Stimulated activated CD4-positive, alpha-beta T cell treated with anti-CD3 and anti-CD28 coated beads, TNF-alpha, amount 100 ng/mL, for 4 hours (primary cell): ENCODE results near the gene TMEM184C.

ENCODE experiments used
- DNase-seq, 3 experiments: peaks; one replicate each; pipeline ENCODE4 v3.0.0-alpha.2; 2020; ENCODE audit warnings: low read depth in 3 of 3

Gene TMEM184C

DNA sequence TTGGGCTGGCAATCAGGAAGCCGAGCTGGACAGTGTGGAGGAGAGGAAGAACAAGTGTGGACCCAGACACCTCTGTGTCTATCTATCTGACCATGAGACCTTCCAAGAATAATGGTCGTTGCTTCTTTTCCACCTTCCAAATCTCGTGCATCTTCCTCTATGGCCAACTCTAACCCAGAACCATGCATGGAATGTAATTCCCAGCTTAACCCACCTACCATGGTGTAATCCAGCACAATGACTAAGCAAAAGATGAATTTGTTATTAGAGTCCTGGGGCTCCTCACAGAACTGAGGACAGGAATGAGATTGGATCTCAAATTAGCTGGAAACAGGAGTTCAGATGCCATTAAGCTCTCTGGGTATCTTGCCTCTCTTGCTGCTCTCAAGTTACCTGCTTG, 17.4 kb upstream of the TMEM184C start:
- no peak for DNase-seq

DNA sequence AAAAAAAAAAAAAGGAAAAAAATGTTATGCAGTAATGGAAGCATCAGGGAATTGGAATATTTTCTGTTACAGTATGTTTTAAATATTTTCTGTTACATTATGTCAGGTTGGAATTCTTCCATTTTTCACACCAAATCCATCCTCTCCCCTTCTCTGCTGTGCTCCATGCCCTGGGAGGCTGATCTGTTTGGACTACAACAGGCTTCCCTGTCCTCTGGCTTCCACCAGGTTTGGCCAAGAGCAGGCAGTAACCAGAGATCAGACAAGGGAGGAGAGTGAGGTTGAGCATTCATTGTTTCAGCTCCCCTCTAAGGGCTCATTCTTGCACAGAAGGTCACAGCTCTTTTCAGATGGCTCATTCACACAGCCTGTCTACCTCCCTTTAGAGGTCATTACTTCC, 11.7 kb upstream of the TMEM184C start:
- DNase-seq, result no peak

DNA sequence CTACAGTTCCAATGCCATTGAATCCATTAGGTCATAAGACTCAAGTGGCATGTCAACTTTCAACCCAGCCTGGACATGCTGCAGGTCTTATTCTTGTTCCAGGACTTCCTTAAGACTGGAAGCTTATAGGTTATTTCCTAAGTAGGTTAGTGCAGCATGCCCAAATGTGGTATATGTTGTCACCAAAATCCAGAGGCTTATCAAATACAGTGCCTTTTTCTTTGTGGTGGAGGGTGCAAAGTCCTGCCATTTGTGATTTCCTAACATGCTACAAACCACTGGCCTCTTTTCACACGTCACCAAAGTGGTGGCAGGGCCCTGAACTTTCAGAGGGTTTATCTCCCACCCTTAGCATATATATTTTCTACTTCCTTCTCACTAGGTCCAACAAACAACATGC, 9.7 kb upstream of the TMEM184C start:
- DNase-seq, result no peak

DNA sequence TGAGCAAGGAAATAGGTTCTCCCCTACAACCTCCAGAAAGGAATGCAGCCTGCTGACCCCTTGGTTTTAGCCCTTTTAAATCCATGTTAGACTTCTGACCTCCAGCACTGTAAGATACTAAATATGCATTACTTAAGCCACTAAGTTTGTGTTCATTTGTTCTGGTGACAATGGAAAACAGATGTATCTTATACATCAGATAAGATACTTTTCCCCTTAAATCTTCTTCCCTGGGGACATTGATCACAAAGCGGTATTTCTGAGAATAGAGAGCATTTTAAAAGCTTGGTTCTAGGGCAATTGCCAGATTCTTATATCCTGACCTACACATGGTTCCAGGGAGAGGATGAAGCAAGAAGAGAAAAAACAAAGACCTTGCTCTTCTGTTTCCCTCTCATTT, 6.5 kb upstream of the TMEM184C start:
- no peak for DNase-seq

DNA sequence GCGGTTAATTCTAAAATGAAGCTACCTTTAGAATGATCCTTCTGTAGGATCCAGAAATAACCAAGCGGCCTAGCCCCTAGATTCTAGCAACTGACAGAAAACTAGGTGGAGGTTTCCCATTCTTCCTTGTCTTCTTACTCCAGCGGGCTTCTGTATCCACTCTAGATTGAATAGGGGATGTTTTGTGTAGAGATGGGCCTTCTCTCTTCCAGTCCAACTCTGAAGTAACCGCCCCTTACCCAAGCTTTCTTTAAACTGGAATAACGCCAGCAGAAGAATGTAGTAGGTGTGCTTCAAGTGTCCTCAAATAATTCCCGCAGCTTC, 386 bp upstream of the TMEM184C start:
- no peak for DNase-seq

DNA sequence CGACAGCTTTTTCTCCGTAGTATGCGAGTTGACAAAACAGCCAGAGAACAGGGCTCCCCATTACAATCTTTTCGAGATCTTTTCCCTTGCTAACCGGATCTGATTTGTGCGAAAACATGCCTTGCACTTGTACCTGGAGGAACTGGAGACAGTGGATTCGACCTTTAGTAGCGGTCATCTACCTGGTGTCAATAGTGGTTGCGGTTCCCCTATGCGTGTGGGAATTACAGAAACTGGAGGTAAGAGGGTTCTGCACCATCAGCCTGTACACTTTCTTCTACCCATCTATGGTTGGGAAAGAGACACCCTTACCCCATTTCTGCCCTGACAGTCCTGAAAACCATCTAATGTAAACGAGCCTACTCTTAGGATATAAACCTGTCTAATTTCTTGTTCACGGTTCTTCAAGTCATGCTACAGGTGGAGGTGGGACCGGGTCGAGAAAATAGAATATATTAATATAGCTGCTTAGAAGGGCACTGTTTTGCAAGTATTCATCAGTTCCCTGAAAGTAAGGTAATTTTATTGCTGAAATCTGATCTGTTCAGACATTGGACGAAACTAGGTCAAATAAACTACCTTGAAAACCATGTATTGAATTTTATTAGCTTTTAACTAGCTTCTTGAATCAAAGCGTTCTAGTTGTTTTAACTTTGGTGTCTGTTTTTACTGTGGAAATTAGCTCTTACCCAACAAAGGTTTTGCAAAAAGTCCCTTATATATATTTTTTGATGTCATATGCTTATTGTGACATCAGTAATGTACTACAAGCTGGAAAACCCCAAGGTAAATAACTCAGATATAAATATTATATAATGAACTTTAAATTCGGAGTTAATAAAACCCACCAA, 869 bp downstream of the TMEM184C start:
- DNase-seq, result no peak

DNA sequence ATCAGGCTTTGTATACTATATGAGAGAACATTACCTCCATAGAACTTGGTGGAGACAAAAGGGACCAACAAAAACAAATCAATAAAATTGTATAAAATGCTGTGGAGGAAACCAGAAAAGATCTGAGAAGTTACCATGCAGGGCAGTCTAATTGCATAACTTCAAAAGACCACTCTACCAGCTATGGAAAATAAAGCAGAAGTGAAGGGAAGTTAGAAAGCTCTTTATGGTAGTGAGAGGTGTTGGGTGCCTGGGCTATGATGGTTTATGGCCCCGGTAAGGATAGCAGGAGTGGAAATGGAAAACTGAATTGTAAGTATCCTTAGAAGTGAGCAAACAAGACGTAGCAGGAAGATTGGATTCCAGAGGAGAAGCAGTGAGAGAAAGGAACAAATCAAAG, 3.1 kb downstream of the TMEM184C start:
- no peak for DNase-seq

DNA sequence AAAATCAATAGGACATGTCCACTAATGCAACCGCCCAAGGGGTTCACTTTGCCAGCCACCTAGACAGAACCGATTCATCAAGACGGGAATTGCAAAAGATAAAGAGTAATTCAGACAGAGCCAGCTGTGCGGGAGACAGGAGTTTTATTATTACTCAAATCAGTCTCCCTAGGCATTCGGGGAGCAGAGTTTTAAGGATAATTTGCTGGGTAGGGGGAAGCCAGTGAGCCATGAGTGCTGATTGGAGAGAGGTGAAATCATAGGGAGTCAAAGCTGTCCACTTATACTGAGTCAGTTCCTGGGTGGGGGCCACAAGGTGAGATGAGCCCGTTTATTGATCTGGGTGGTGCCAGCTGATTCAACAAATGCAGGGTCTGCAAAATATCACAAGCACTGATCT, 8.5 kb downstream of the TMEM184C start:
- no peak for DNase-seq

DNA sequence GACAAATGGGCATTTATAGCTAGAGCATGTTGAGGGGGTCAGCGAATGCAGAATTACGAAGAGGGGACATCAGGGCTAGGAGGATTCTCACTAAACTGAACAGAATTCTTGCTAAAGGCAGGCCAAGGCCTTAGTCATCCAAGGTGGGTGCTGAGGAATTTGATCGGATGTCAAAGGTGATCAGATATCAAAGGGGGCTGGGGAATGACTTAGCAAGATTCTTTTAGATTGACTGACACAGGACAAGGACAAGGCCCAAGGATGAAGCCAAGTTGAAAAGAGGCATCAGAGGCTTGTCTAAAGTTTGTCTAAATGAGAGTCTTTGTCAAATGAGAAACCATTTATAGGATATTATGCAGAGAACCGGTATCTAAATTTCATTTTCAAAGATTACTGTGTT, 9.7 kb downstream of the TMEM184C start:
- DNase-seq, result no peak

DNA sequence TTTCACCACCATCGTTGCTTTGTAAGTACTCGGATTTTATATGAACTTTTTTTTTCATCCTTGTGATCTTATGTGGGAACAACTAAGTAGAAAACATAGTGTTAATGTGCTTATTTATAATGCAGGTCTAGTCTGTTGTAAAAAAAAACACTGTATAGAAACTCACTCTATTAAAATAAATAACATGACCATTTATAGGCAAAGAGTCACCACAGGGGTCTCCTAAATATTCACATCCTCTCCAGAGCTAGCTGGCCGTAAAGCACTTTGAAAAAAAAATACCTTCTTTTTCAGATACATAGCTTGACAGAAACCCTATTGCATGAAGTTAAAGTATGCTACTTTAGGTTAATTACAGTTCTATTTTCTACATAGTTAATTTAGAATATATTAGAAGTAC, 11.2 kb downstream of the TMEM184C start:
- DNase-seq, result no peak

DNA sequence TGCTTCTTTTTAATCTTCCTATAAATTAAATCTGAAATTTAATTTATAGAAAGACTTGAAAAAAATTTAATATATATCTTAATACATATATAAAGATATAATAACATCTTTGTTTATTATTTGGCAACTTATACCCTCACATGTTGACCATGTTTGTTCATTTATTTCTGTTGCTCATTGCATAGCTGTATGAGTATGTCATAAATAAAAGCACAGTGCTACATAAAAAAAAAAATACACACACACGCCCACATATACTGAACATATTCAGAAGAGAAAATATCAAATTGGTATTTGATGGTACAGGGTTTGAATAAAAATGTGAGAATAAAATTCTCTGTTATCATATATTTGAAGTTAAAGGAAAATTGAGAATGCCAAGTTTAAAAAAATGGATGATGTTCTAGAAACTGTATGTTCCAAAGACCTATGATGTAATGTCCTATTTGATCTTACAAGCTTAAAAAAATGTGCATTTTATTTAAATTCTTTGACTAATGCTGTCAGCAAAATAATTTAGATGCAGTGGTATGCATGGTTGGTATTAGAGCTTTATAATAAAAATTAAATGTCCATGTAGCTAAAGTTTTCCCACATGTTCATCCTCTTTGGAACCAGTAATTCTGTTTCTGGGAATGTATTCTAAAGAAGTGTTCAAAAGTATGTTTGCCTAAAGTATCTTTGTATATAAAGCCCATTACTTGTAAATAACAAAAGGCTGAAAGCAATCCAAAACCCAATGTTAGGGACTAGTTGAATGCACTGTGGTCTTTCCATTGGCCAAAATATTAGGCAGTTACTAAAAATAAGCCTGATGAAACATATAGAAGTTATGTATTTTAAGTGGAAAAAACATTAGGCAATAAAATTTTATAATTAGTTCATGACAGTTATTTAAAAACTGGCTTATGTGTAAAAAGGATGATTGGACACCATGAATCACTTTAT, 12.9 kb downstream of the TMEM184C start:
- DNase-seq, result no peak

DNA sequence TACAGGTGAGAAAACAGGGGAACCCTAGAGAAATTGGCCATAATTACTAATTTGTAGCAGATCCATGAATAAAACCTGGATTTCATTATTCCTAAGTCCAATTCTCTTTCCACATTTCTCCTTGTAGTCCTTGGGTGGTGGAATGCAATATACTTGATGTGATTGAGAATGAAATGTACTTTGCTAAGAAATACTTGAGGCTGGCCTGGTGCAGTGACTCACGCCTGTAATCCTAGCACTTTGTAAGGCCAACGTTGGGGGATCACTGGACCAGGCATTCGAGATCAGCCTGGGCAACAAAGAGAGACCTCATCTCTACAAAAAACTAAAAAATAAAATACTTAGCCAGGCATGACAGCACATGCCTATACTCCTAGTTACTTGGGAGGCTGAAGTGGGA, 15.9 kb downstream of the TMEM184C start:
- no peak for DNase-seq

DNA sequence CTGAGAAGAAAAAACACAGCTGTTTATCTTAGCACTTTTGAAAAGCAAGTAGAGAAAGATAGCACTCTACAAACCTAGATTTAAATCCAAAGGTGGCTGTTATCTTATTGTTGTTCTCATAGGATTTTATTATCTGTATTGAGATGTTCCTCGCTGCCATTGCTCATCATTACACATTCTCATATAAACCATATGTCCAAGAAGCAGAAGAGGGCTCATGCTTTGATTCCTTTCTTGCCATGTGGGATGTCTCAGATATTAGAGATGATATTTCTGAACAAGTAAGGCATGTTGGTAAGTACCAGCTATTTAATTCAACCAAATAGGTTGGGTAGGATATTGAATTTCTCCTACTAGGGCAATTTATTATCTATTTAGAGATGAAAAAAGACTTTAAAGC, 16.4 kb downstream of the TMEM184C start:
- DNase-seq, result no peak

DNA sequence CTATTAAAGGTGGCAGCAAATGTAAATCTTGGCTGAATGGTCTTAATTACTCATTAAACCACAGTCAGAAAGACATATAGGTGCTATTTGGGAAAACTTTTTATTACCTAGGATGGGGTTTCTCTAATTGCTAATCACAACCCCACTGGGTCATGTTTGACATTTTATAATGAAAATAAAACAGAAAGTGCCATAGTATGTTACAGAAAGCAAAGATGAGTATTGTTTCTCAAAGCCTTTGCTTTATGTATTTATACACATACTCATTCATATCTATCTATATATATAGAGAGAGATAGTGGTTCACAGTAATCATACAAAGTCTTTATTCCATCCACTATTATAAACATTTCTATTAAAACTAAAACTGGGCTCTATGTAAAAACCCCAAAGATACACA, 18.2 kb downstream of the TMEM184C start:
- DNase-seq, result no peak

DNA sequence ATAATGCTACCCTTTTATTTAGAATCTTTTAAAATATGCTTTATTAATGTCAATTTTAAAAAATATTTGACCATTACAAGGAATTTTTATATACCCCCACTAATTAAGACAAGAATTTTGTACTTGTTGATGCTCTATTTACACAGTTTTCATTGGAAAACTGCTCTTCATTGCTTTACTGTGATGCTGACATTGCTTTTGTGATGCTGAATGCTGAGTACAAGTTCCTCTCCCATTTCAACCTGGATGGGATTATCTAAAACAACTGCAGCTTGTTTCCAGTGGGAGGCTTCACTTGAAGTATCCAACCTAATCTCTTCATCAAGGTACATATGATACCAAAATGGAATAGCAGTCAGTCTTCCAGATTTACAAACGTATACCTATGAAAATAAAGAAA, 21.2 kb downstream of the TMEM184C start:
- DNase-seq, result no peak

DNA sequence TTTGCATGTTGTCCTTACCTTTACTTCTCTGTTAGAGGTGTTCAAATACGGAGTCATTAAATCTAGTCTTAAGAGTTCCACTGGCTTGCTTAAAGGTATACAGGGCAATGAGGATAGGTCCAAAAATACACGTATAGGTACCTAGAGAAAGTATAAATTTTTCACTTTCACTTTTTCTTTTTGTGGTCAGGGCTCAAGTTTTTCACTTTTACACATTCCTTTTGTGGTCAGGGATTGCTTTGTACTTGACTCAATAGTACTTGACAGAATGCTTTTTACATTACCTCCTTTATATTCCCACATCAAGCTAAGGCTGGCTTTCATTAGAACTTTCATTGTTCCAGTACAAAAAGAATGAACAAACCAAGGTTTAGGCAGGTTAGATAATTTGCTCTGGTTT, 21.7 kb downstream of the TMEM184C start:
- no peak for DNase-seq

DNA sequence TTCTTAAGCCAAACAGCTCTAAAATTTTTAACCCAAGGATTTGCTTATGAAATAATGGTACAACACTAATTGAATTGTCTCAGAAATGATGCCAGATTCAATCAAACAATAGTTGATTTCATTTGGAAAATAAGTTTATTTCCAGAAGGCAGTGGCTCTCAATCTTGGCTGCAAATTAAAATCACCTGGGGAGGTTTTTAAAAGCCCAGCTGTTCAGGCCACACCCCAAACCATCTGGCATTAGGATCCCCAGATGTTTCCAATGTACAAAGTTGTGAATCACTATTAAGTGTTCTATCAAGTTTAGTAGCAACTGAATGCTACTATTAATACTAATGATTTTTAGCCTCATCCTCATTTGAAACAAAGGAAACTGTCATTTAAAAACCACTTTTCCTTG, 22.2 kb downstream of the TMEM184C start:
- no peak for DNase-seq

DNA sequence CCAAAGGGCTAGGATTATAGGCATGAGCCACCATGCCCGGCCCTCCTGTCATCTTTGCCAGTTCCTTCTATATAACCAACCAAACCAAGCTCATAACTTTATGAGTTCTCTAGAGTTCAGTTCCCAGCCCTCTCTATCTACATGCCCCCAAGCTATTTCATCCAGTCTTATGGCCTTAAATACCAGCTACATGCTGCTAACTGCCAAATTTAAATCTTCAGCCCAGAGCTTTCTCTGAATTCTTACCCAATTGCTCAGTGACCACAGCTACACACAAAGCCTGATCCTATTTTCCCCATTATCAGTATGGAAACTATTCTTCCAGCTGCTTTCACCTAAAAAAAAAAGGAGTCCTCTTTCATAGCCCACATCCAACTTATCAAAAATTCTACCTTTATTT, 23.1 kb downstream of the TMEM184C start:
- no peak for DNase-seq

DNA sequence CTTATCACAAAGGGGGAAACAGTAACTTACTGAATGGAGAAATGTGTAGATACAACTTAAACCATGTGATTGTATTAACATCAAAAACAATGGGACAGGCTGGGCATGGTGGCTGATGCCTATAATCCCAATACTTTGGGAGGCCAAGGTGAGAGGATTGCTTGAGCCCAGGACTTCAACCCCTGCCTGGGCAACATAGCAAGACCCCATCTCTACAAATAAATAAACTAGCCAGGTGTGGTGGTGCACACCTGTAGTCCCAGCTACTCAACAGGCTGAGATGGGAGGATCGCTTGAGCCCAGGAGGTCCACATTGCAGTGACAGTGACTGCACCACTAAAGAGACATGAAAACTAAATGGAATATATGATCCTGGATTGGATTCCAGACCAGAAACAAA, 26.4 kb downstream of the TMEM184C start:
- no peak for DNase-seq

DNA sequence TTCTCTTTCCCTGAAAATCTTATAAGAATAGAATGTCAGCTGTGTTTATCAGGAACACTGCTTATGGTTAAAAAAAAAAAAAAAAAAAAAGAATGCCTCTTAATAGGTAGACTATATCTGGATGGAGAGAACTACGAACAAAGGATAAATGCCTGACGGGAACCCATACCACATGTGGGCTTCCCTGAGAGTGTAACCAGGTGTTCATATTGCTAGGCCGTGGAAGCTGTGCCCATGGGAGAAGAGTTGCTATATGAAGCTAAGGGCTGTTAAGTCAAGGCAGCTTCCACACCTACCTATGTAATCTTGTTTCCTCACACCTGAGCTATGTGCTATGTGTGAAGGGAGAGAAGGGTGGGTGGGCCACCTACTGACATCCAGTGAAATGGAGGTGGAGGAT, 27.3 kb downstream of the TMEM184C start:
- DNase-seq, result no peak

DNA sequence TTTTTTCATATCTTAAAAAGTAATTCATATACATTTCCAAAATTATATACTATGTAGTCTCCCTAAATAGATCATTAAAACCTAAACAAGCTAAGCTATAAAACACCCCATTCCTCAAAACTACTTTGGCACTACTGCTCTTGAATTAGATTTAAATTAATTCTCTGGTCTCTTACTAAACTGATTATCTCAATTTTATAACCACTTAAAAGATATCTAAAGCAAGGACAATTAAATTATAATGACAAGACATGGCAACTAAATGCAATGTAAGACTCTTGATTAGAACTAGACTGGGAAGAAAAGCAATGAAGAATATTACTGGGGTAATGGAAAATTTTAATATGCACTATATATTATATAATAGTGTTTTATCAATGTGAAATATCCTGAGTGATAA, 27.9 kb downstream of the TMEM184C start:
- no peak for DNase-seq

DNA sequence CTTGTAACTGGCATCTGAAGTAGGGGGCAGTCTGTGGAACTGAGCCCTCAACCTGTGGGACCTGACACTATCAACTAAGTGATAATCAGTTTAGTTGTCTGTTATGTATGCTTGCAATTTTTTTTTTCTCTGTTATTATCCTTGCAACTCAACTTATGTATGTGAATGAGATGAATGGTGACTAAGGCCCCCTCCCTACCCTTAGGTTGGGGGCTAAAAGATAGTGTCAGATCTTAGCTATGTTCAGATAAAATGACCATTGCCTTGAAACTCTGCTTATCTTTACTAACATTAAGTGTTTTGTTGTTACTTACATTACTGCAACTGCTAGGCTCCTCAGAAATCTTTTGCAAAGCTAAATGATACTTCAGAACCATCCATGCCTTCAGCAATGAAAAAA, 31.5 kb downstream of the TMEM184C start:
- DNase-seq, result no peak

DNA sequence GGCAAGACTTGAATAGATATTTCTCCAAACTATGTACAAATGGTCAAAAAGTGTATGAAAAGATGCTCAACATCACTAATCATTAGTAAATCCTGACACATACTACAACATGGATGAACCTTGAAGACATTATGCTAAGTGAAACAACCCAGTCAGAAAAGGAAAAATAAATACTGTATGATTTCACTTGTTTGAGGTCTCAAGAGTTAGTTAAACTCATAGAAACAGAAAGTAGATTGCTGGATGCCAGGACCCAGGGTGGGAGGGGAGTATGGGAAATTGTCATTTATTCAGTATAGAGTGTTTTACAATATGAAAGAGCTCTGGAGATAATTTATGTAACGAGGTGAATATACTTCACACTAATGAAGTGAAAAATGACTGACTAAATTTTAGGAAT, 34.4 kb downstream of the TMEM184C start:
- DNase-seq, result no peak
